ENCODE results near the gene CGB2. TPM values are rescaled to one million over a fixed set of nuclear protein-coding genes. Genes with fewer than 3 reads are reported as not detected.
"Not testable (repeated sequence)": the region's sequence is repeated elsewhere in the genome, so short reads cannot be mapped to it uniquely, and the experiment has no call there.

CGB2 gene
- total RNA-seq, 3 donors from 2014 or later (not counting 1 experiment from before 2014, with no cell fraction given): not detected

- Histone ChIP-seq H3K4me1 (ENCODE audit: control insufficient read depth, insufficient read depth, low read length) (peaks cover 33% of the 10 kb centered on the region), H3K36me3 (ENCODE audit: control insufficient read depth, insufficient read depth, low read length) (no peaks in the 10 kb centered on the region), H3K9me3 (ENCODE audit: control insufficient read depth, insufficient read depth, low read length) (no peaks in the 10 kb centered on the region), H3K27ac (ENCODE audit: low read length) (no peak overlapping the region), H3K4me3 (ENCODE audit: low read length) (no peak overlapping the region), H3K27me3 (ENCODE audit: control insufficient read depth, insufficient read depth, low read length) (peaks cover 3% of the 10 kb centered on the region)
- intact Hi-C loops (cut with micrococcal nuclease): no loop called here
- Mint-ChIP-seq H3K27me3 (ENCODE audit: low read depth in 2 of 2) (peaks cover 0 to 7% of the 10 kb centered on the region in 2 donors), H3K4me1 (peaks cover 15 to 35% of the 10 kb centered on the region in 2 donors), H3K27ac (no peak overlapping the region), H3K4me3 (peak overlapping the region; percentile 5), H3K9me3 (no peaks in the 10 kb centered on the region), H3K36me3 (no peaks in the 10 kb centered on the region)
- 88% methylated on average over 9 of the region's 9 CpGs for WGBS (ENCODE audit: insufficient coverage)
- no peak for TF ChIP-seq CTCF (IDR thresholded peaks at IDR 0.05)
- ATAC-seq (no peak), DNase-seq (peak in 1 of 2 donors; percentile 2)
Observed at GRCh38 chr19:49022116-49022515, 9.6 kb upstream of the CGB2 start.

GRCh38 chr19:49024233-49024632, 7.5 kb upstream of the CGB2 start, which contains the start of gene CGB3:
Gene CGB3 (minus strand): TSS chr19:49024333. CDS start chr19:49023971, 362 bp downstream.
- intact Hi-C loops (cut with micrococcal nuclease); DNase-seq; H3K4me3 ChIP-seq (ENCODE audit: low read length); H3K27me3 Mint-ChIP-seq (ENCODE audit: low read depth in 2 of 2); H3K27me3 ChIP-seq (ENCODE audit: control insufficient read depth, insufficient read depth, low read length); H3K9me3 Mint-ChIP-seq; H3K4me3 Mint-ChIP-seq; H3K27ac Mint-ChIP-seq; H3K27ac ChIP-seq (ENCODE audit: low read length); H3K36me3 ChIP-seq (ENCODE audit: control insufficient read depth, insufficient read depth, low read length); H3K36me3 Mint-ChIP-seq; ATAC-seq; H3K9me3 ChIP-seq (ENCODE audit: control insufficient read depth, insufficient read depth, low read length): not testable (repeated sequence)
- peaks cover 7 to 14% of the 10 kb centered on the region in 2 donors for H3K4me1 Mint-ChIP-seq
- no CpG with 5 or more reads among the region's 15 CpGs for WGBS (ENCODE audit: insufficient coverage)
- peaks cover 15% of the 10 kb centered on the region for H3K4me1 ChIP-seq (ENCODE audit: control insufficient read depth, insufficient read depth, low read length)

GRCh38 chr19:49025088-49025487, 6.6 kb upstream of the CGB2 start:
- H3K27me3 Mint-ChIP-seq (ENCODE audit: low read depth in 2 of 2); H3K27me3 ChIP-seq (ENCODE audit: control insufficient read depth, insufficient read depth, low read length); H3K27ac ChIP-seq (ENCODE audit: low read length); H3K36me3 Mint-ChIP-seq; H3K4me3 Mint-ChIP-seq; intact Hi-C loops (cut with micrococcal nuclease); H3K4me1 ChIP-seq (ENCODE audit: control insufficient read depth, insufficient read depth, low read length); H3K36me3 ChIP-seq (ENCODE audit: control insufficient read depth, insufficient read depth, low read length); ATAC-seq; H3K4me1 Mint-ChIP-seq; DNase-seq; H3K9me3 Mint-ChIP-seq; H3K9me3 ChIP-seq (ENCODE audit: control insufficient read depth, insufficient read depth, low read length); H3K27ac Mint-ChIP-seq; H3K4me3 ChIP-seq (ENCODE audit: low read length): not testable (repeated sequence)
- no CpG with 5 or more reads among the region's 6 CpGs for WGBS (ENCODE audit: insufficient coverage)

GRCh38 chr19:49025599-49025998, 6.1 kb upstream of the CGB2 start:
- H3K4me1 ChIP-seq (ENCODE audit: control insufficient read depth, insufficient read depth, low read length); H3K9me3 ChIP-seq (ENCODE audit: control insufficient read depth, insufficient read depth, low read length); DNase-seq; intact Hi-C loops (cut with micrococcal nuclease); H3K36me3 Mint-ChIP-seq; H3K27me3 Mint-ChIP-seq (ENCODE audit: low read depth in 2 of 2); H3K4me1 Mint-ChIP-seq; H3K36me3 ChIP-seq (ENCODE audit: control insufficient read depth, insufficient read depth, low read length); H3K27ac Mint-ChIP-seq; H3K4me3 Mint-ChIP-seq; ATAC-seq; H3K27ac ChIP-seq (ENCODE audit: low read length); H3K4me3 ChIP-seq (ENCODE audit: low read length); H3K27me3 ChIP-seq (ENCODE audit: control insufficient read depth, insufficient read depth, low read length); H3K9me3 Mint-ChIP-seq: not testable (repeated sequence)
- 90% methylated on average over 22 of the region's 23 CpGs for WGBS (ENCODE audit: insufficient coverage)

GRCh38 chr19:49028686-49029085, 3.0 kb upstream of the CGB2 start:
- 88% methylated on average over 2 of the region's 9 CpGs for WGBS (ENCODE audit: insufficient coverage)
- H3K27ac Mint-ChIP-seq; H3K9me3 ChIP-seq (ENCODE audit: control insufficient read depth, insufficient read depth, low read length); H3K4me3 Mint-ChIP-seq; intact Hi-C loops (cut with micrococcal nuclease); H3K4me1 ChIP-seq (ENCODE audit: control insufficient read depth, insufficient read depth, low read length); H3K4me3 ChIP-seq (ENCODE audit: low read length); H3K9me3 Mint-ChIP-seq; H3K36me3 Mint-ChIP-seq; H3K27me3 Mint-ChIP-seq (ENCODE audit: low read depth in 2 of 2); H3K27ac ChIP-seq (ENCODE audit: low read length); ATAC-seq; H3K36me3 ChIP-seq (ENCODE audit: control insufficient read depth, insufficient read depth, low read length); H3K4me1 Mint-ChIP-seq; DNase-seq; H3K27me3 ChIP-seq (ENCODE audit: control insufficient read depth, insufficient read depth, low read length): not testable (repeated sequence)

- H3K27me3 ChIP-seq (ENCODE audit: control insufficient read depth, insufficient read depth, low read length); H3K9me3 Mint-ChIP-seq; H3K4me1 ChIP-seq (ENCODE audit: control insufficient read depth, insufficient read depth, low read length); H3K36me3 ChIP-seq (ENCODE audit: control insufficient read depth, insufficient read depth, low read length); intact Hi-C loops (cut with micrococcal nuclease); H3K27ac Mint-ChIP-seq; H3K9me3 ChIP-seq (ENCODE audit: control insufficient read depth, insufficient read depth, low read length); H3K27ac ChIP-seq (ENCODE audit: low read length); H3K4me3 Mint-ChIP-seq; DNase-seq; ATAC-seq; H3K27me3 Mint-ChIP-seq (ENCODE audit: low read depth in 2 of 2); H3K4me3 ChIP-seq (ENCODE audit: low read length); H3K4me1 Mint-ChIP-seq; H3K36me3 Mint-ChIP-seq: not testable (repeated sequence)
- WGBS (ENCODE audit: insufficient coverage): 90% methylated on average over 12 of the region's 14 CpGs
Observed at GRCh38 chr19:49029749-49030148, 1.9 kb upstream of the CGB2 start.

GRCh38 chr19:49030323-49030722, 1.4 kb upstream of the CGB2 start:
- WGBS (ENCODE audit: insufficient coverage): 93% methylated on average over 2 of the region's 8 CpGs
- H3K9me3 ChIP-seq (ENCODE audit: control insufficient read depth, insufficient read depth, low read length); H3K4me3 ChIP-seq (ENCODE audit: low read length); H3K27me3 Mint-ChIP-seq (ENCODE audit: low read depth in 2 of 2); H3K27ac Mint-ChIP-seq; DNase-seq; intact Hi-C loops (cut with micrococcal nuclease); H3K4me3 Mint-ChIP-seq; H3K27me3 ChIP-seq (ENCODE audit: control insufficient read depth, insufficient read depth, low read length); ATAC-seq; H3K36me3 ChIP-seq (ENCODE audit: control insufficient read depth, insufficient read depth, low read length); H3K27ac ChIP-seq (ENCODE audit: low read length); H3K4me1 Mint-ChIP-seq; H3K36me3 Mint-ChIP-seq; H3K9me3 Mint-ChIP-seq; H3K4me1 ChIP-seq (ENCODE audit: control insufficient read depth, insufficient read depth, low read length): not testable (repeated sequence)

Measured in natural killer cell (primary cell).